CD4-positive, CD25-positive, alpha-beta regulatory T cell (primary cell): Measurements from ENCODE around the gene TGM5. TPM values are rescaled to one million over a fixed set of nuclear protein-coding genes. Genes with fewer than 3 reads are reported as not detected.
"Not testable (repeated sequence)": the region's sequence is repeated elsewhere in the genome, so short reads cannot be mapped to it uniquely, and the experiment has no call there.

ENCODE experiments used
- ATAC-seq, 2 donors: fragments of 150-1000 bp; cut with Tn5 transposase; one replicate each; pipeline ENCODE4 v1.10.0; 2021; ENCODE audit warnings: low read depth in 2 of 2, moderate number of reproducible peaks in 2 of 2, moderate library complexity in 1 of 2
- DNase-seq, 3 donors: peaks; one replicate each; pipeline versions ENCODE4 v3.0.0 to v3.0.0-alpha.2; 2012 to 2022; ENCODE audit warnings: mixed read lengths in 1 of 3
- H3K27ac ChIP-seq: one replicate; pipeline ENCODE4 v1.7.0; 2013; ENCODE audit warnings: mild to moderate bottlenecking, low read length; ENCODE audit not compliant: insufficient read depth, poor library complexity, severe bottlenecking
- H3K27me3 ChIP-seq: one replicate; pipeline ENCODE4 v1.7.0; 2013; ENCODE audit warnings: low read length; ENCODE audit not compliant: control insufficient read depth, insufficient read depth
- H3K36me3 ChIP-seq: one replicate; pipeline ENCODE4 v1.7.0; 2013; ENCODE audit warnings: mild to moderate bottlenecking, low read length, moderate library complexity; ENCODE audit not compliant: control insufficient read depth, insufficient read depth
- H3K4me1 ChIP-seq: 2 replicates; pipeline ENCODE4 v1.7.0; 2013; ENCODE audit warnings: mild to moderate bottlenecking, low read length; ENCODE audit not compliant: insufficient read depth, control insufficient read depth, poor library complexity, severe bottlenecking
- H3K4me3 ChIP-seq: one replicate; pipeline ENCODE4 v1.7.0; 2013; ENCODE audit warnings: low read depth, mild to moderate bottlenecking, low read length, moderate library complexity
- H3K9me3 ChIP-seq, 2 experiments: 1 replicate in 1 of 2; 2 replicates in 1 of 2; pipeline ENCODE4 v1.7.0; 2013; ENCODE audit warnings: low read length in 2 of 2, mild to moderate bottlenecking in 1 of 2, moderate library complexity in 1 of 2; ENCODE audit not compliant: control insufficient read depth in 2 of 2
- H3K27ac Mint-ChIP-seq, 3 donors: one replicate each; pipeline ENCODE4 v1.8.0; 2020 to 2022; ENCODE audit warnings: mild to moderate bottlenecking in 3 of 3, mixed read lengths in 3 of 3, moderate library complexity in 2 of 3
- H3K27me3 Mint-ChIP-seq: one replicate; pipeline ENCODE4 v1.8.0; 2022; ENCODE audit warnings: mild to moderate bottlenecking, mixed read lengths
- H3K36me3 Mint-ChIP-seq: one replicate; pipeline ENCODE4 v1.8.0; 2020; ENCODE audit warnings: mixed read lengths
- H3K4me1 Mint-ChIP-seq, 4 donors: one replicate each; pipeline ENCODE4 v1.8.0; 2020 to 2022; ENCODE audit warnings: mixed read lengths in 4 of 4, mild to moderate bottlenecking in 1 of 4
- H3K4me3 Mint-ChIP-seq, 4 donors: one replicate each; pipeline ENCODE4 v1.8.0; 2020 to 2022; ENCODE audit warnings: mild to moderate bottlenecking in 4 of 4, mixed read lengths in 4 of 4, moderate library complexity in 3 of 4
- H3K9me3 Mint-ChIP-seq, 7 donors: one replicate each; pipeline ENCODE4 v1.8.0; 2020 to 2022; ENCODE audit warnings: mixed read lengths in 7 of 7, mild to moderate bottlenecking in 3 of 7, moderate library complexity in 2 of 7
- polyA plus RNA-seq, 4 donors: library from polyadenylated mRNA; unstranded; fragments of 300-500 nt; fragmentation: Illumina TruSeq; gene quantifications; one replicate each; pipeline ENCODE4 v1.2.3, GENCODE V29; 2021
- total RNA-seq: library from RNA; stranded (reverse); gene quantifications from one replicate; pipeline ENCODE4 v1.2.3, GENCODE V29; 2022

TGM5 gene
- total and polyA plus RNA-seq, 5 donors from 2014 or later = not detected

GRCh38 chr15:43275740-43276562 is 9.2 kb upstream of the TGM5 start:
- ATAC-seq = no peak
- Histone ChIP-seq H3K27me3 (no peaks in the 10 kb centered on the region), H3K36me3 (no peaks in the 10 kb centered on the region), H3K9me3 (no peaks in the 10 kb centered on the region), H3K27ac (no peak overlapping the region), H3K4me1 (peaks cover 1% of the 10 kb centered on the region), H3K4me3 (no peak overlapping the region)
- Mint-ChIP-seq H3K36me3 (no peaks in the 10 kb centered on the region), H3K27ac (no peak overlapping the region), H3K9me3 (peaks cover 0 to 8% (median 2%) of the 10 kb centered on the region in 7 donors), H3K4me1 (peaks cover 0 to 3% (median 0%) of the 10 kb centered on the region in 4 donors), H3K4me3 (no peak overlapping the region), H3K27me3 (peaks cover 17% of the 10 kb centered on the region)
- DNase-seq = no peak

DNA sequence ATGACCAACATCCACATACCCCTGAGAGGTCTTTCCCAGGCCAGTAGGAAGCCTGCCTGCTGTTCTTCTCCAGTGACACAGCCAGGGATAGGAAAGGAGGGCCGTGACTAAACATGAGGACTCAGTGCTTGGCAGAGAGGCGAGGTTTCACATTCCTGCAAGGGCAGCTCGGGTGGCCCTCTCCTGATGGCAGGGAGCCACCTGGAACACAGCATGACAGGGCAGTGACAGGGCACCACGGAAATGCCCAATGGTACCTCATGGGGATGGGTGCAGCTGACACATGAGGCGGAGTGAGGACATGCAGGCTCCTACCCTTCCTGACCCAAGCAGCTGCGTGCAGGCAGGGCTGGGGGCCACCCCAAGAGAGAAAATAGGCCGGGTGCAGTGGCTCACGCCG is 7.4 kb upstream of the TGM5 start:
- H3K4me3 ChIP-seq = no peak overlapping the region
- no peak overlapping the region for H3K4me3 Mint-ChIP-seq
- peaks cover 0 to 15% (median 0%) of the 10 kb centered on the region in 4 donors for H3K4me1 Mint-ChIP-seq
- DNase-seq (no peak), ATAC-seq (no peak)
- H3K27me3 Mint-ChIP-seq = peaks cover 21% of the 10 kb centered on the region
- H3K27me3 ChIP-seq = no peaks in the 10 kb centered on the region
- no peak overlapping the region for H3K27ac Mint-ChIP-seq
- H3K27ac ChIP-seq = no peak overlapping the region
- no peaks in the 10 kb centered on the region for H3K9me3 ChIP-seq
- H3K36me3 ChIP-seq = no peaks in the 10 kb centered on the region
- peaks cover 0 to 8% (median 5%) of the 10 kb centered on the region in 7 donors for H3K9me3 Mint-ChIP-seq
- peaks cover 3% of the 10 kb centered on the region for H3K4me1 ChIP-seq
- H3K36me3 Mint-ChIP-seq = no peaks in the 10 kb centered on the region

- Mint-ChIP-seq H3K4me1 (peaks cover 0 to 15% (median 0%) of the 10 kb centered on the region in 4 donors), H3K9me3 (peaks cover 0 to 8% (median 3%) of the 10 kb centered on the region in 7 donors), H3K27ac (no peak overlapping the region), H3K36me3 (no peaks in the 10 kb centered on the region), H3K4me3 (no peak overlapping the region), H3K27me3 (peaks cover 25% of the 10 kb centered on the region)
- Histone ChIP-seq H3K36me3 (no peaks in the 10 kb centered on the region), H3K9me3 (no peaks in the 10 kb centered on the region), H3K4me3 (no peak overlapping the region), H3K27me3 (no peaks in the 10 kb centered on the region), H3K27ac (no peak overlapping the region), H3K4me1 (peaks cover 3% of the 10 kb centered on the region)
- ATAC-seq (no peak), DNase-seq (no peak)
Observed at GRCh38 chr15:43273243-43273642, 6.5 kb upstream of the TGM5 start.

- H3K27me3 ChIP-seq, H3K36me3 Mint-ChIP-seq, H3K27ac Mint-ChIP-seq, H3K9me3 ChIP-seq, H3K4me3 Mint-ChIP-seq, H3K4me3 ChIP-seq, H3K4me1 ChIP-seq, DNase-seq, H3K27ac ChIP-seq, ATAC-seq, H3K9me3 Mint-ChIP-seq, H3K36me3 ChIP-seq: not testable (repeated sequence)
- H3K4me1 Mint-ChIP-seq = peaks cover 0 to 15% (median 0%) of the 10 kb centered on the region in 4 donors
- H3K27me3 Mint-ChIP-seq = peaks cover 22% of the 10 kb centered on the region
Observed at GRCh38 chr15:43271908-43272307, 5.2 kb upstream of the TGM5 start.

DNA sequence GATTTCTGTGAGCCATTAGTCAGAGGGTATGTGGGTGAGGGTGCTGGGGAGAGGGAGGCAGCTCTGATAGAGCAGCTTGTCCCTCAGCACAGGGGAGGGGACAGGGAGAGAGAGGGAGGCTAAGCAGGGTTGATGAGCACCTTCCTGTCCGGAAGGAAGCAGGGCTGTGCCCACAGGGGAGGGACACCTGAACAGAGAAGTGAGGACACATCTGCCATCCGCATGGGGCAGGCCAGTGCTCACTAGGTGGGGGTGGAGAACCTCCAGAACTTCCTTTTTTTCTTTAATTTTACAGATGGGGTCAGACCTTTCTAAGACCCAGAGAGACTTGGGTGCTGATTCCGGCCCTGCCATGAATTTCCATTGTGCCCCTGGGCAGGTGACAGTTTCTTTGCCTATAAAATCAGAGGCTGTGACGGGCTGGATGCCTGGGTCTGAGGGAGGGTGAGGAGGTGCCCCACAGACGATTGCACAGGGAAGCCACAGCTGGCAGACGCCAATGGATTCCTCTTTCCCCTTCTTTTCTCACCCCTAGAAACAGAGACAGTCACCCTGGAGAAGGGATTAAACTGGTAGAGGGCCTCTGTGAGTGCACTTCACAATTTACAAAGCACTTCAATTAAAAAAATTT is 4.1 kb upstream of the TGM5 start:
- Mint-ChIP-seq H3K27me3 (peaks cover 22% of the 10 kb centered on the region), H3K4me1 (peaks cover 0 to 15% (median 0%) of the 10 kb centered on the region in 4 donors), H3K4me3 (no peak overlapping the region), H3K9me3 (peaks cover 0 to 8% (median 3%) of the 10 kb centered on the region in 7 donors), H3K36me3 (no peaks in the 10 kb centered on the region), H3K27ac (peak overlapping the region in 1 of 3 donors; percentile 20)
- ATAC-seq (peak in 1 of 2 donors; percentile 80), DNase-seq (peak in 1 of 3 donors; percentile 63)
- H3K4me3 ChIP-seq = no peak overlapping the region
- no peaks in the 10 kb centered on the region for H3K36me3 ChIP-seq
- no peaks in the 10 kb centered on the region for H3K9me3 ChIP-seq
- no peaks in the 10 kb centered on the region for H3K27me3 ChIP-seq
- peaks cover 3% of the 10 kb centered on the region for H3K4me1 ChIP-seq
- no peak overlapping the region for H3K27ac ChIP-seq

GRCh38 chr15:43270113-43270665 is 3.5 kb upstream of the TGM5 start:
- Histone ChIP-seq H3K27ac (no peak overlapping the region), H3K27me3 (no peaks in the 10 kb centered on the region), H3K4me3 (no peak overlapping the region), H3K9me3 (no peaks in the 10 kb centered on the region), H3K36me3 (no peaks in the 10 kb centered on the region), H3K4me1 (peaks cover 3% of the 10 kb centered on the region)
- Mint-ChIP-seq H3K27ac (peak overlapping the region in 1 of 3 donors; percentile 20), H3K27me3 (peaks cover 22% of the 10 kb centered on the region), H3K36me3 (no peaks in the 10 kb centered on the region), H3K4me3 (no peak overlapping the region), H3K4me1 (peaks cover 0 to 15% (median 0%) of the 10 kb centered on the region in 4 donors), H3K9me3 (peaks cover 0 to 8% (median 3%) of the 10 kb centered on the region in 7 donors)
- ATAC-seq (no peak), DNase-seq (no peak)

GRCh38 chr15:43268111-43269105 is 1.7 kb upstream of the TGM5 start:
- Histone ChIP-seq H3K27me3 (peaks cover 6% of the 10 kb centered on the region), H3K36me3 (no peaks in the 10 kb centered on the region), H3K4me1 (peaks cover 3% of the 10 kb centered on the region), H3K4me3 (no peak overlapping the region), H3K9me3 (no peaks in the 10 kb centered on the region), H3K27ac (no peak overlapping the region)
- Mint-ChIP-seq H3K27ac (no peak overlapping the region), H3K36me3 (no peaks in the 10 kb centered on the region), H3K27me3 (peaks cover 25% of the 10 kb centered on the region), H3K4me1 (peaks cover 0 to 15% (median 0%) of the 10 kb centered on the region in 4 donors), H3K4me3 (no peak overlapping the region), H3K9me3 (peaks cover 0 to 8% (median 3%) of the 10 kb centered on the region in 7 donors)
- ATAC-seq = no peak
- DNase-seq = no peak
